Sigmoid colon (tissue), 7 donors: Measurements from ENCODE around the gene CDK6. TPM values are rescaled to one million over a fixed set of nuclear protein-coding genes. Genes with fewer than 3 reads are reported as not detected.

Experiments used
- DNase-seq: peaks from one replicate; pipeline ENCODE4 v3.0.0-alpha.2; 2019
- H3K27ac ChIP-seq, 4 donors: fragments of 200-600 bp; sonication (generic); one replicate each; pipeline ENCODE4 v1.5.1; 2016 to 2019; ENCODE audit warnings: mild to moderate bottlenecking in 1 of 4
- H3K27me3 ChIP-seq, 3 donors: fragments of 200-600 bp; sonication (generic); one replicate each; pipeline ENCODE4 v1.5.1; 2019; ENCODE audit warnings: mild to moderate bottlenecking in 1 of 3
- H3K36me3 ChIP-seq, 4 donors: fragments of 200-600 bp; sonication (generic); one replicate each; pipeline ENCODE4 v1.5.1; 2016 to 2019
- H3K4me1 ChIP-seq, 4 donors: fragments of 200-600 bp; sonication (generic); one replicate each; pipeline ENCODE4 v1.5.1; 2017 to 2019
- H3K4me3 ChIP-seq, 4 donors: fragments of 200-600 bp; sonication (generic); one replicate each; pipeline ENCODE4 v1.5.1; 2017 to 2019; ENCODE audit warnings: mild to moderate bottlenecking in 2 of 4, moderate library complexity in 1 of 4
- H3K9me3 ChIP-seq, 4 donors: fragments of 200-600 bp in 3 of 4; sonication (generic) in 3 of 4; one replicate each; pipeline versions ENCODE4 v1.5.1 to v1.6.1; 2013 to 2019
- EP300 ChIP-seq, 4 donors: sonication (generic); formaldehyde crosslinking; IDR thresholded peaks; one replicate each; pipeline ENCODE4 v1.6.1; 2017; ENCODE audit warnings: antibody characterized with exemption in 4 of 4
- POLR2A ChIP-seq, 2 donors: fragments of 450-650 bp; IDR thresholded peaks; one replicate each; pipeline ENCODE4 v1.6.1; 2016; ENCODE audit warnings: antibody characterized with exemption in 2 of 2, mild to moderate bottlenecking in 2 of 2, moderate library complexity in 2 of 2
- POLR2AphosphoS5 ChIP-seq, 4 donors: sonication (generic); formaldehyde crosslinking; IDR thresholded peaks; one replicate each; pipeline ENCODE4 v1.6.1; 2017; ENCODE audit warnings: antibody characterized with exemption in 4 of 4
- WGBS, 2 donors: extraction: QIAGEN DNeasy Blood & Tissue Kit; methylation state at CpG; one replicate each; pipeline ENCODE4 v1.1.7; 2013; 5-methylcytosine and 5-hydroxymethylcytosine counted together
- intact Hi-C: fragments of 100-400 bp; cut with DNase I; formaldehyde crosslinking; loops from one replicate; pipeline ENCODE4 v1.15.1; 2023
- polyA plus RNA-seq, 3 donors: library from polyadenylated mRNA; stranded (reverse); fragments of 200-250 nt; gene quantifications; one replicate each; pipeline ENCODE4 v1.2.3, GENCODE V29; 2013
- total RNA-seq, 4 donors: library from RNA; depleted of rRNA; stranded (reverse); fragments of >200 nt; gene quantifications; one replicate each; pipeline ENCODE4 v1.1.0, GENCODE V29; 2016
- TF ChIP-seq, protein P1 (sequence below), 4 experiments: fragments of 450-650 bp in 3 of 4; fragments of 200-600 bp in 1 of 4; IDR thresholded peaks; one replicate each; pipeline ENCODE4 v1.5.1; 2016 to 2019; ENCODE audit warnings: antibody characterized with exemption in 4 of 4, mild to moderate bottlenecking in 3 of 4, moderate library complexity in 2 of 4
- donor health status: healthy with polysubstance abuse.
- donor health status: Bipolar disorder and iron deficiency.
- donor health status: healthy.

Gene CDK6
- total and polyA plus RNA-seq, 7 donors = 2.4 to 25.8 (median 13.3) TPM

DNA sequence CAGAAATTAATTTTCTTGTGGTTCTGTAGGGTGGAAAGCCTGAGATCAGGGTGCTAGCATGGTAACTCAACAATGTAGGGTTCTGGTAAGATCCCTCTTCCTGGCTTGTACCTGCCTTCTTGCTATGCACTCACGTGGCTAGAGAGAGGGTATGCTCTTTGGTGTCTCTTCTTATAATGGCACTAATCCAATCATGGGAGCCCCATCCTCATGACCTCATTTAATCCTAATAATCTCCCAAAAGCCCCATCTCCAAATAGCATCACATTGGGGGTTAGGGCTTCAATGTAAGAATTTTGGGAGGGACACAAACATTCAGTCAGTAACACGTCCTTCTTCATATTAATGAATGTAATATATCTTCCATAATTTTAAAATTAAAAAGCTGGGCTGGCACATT, 206.6 kb downstream of the CDK6 start:
- intact Hi-C loops = loop anchor here (5.0 kb wide), 1 partner anchor 63 kb away; no protein-coding TSS in a partner anchor
- Histone ChIP-seq H3K36me3 (no peaks in the 10 kb centered on the region), H3K27ac (no peak overlapping the region), H3K27me3 (no peaks in the 10 kb centered on the region), H3K4me3 (no peak overlapping the region), H3K4me1 (peaks cover 0 to 23% (median 16%) of the 10 kb centered on the region in 4 donors), H3K9me3 (no peaks in the 10 kb centered on the region)
- 97 to 98% methylated on average over 2 of the region's 2 CpGs for WGBS, 2 donors
- no peak for TF ChIP-seq POLR2AphosphoS5 (IDR thresholded peaks at IDR 0.05)
- TF ChIP-seq, protein P1, sequence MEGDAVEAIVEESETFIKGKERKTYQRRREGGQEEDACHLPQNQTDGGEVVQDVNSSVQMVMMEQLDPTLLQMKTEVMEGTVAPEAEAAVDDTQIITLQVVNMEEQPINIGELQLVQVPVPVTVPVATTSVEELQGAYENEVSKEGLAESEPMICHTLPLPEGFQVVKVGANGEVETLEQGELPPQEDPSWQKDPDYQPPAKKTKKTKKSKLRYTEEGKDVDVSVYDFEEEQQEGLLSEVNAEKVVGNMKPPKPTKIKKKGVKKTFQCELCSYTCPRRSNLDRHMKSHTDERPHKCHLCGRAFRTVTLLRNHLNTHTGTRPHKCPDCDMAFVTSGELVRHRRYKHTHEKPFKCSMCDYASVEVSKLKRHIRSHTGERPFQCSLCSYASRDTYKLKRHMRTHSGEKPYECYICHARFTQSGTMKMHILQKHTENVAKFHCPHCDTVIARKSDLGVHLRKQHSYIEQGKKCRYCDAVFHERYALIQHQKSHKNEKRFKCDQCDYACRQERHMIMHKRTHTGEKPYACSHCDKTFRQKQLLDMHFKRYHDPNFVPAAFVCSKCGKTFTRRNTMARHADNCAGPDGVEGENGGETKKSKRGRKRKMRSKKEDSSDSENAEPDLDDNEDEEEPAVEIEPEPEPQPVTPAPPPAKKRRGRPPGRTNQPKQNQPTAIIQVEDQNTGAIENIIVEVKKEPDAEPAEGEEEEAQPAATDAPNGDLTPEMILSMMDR (IDR thresholded peaks at IDR 0.05) = no peak
- no peak for TF ChIP-seq EP300 (IDR thresholded peaks at IDR 0.05)
- no peak for TF ChIP-seq POLR2A (IDR thresholded peaks at IDR 0.05)
- no peak for DNase-seq

DNA sequence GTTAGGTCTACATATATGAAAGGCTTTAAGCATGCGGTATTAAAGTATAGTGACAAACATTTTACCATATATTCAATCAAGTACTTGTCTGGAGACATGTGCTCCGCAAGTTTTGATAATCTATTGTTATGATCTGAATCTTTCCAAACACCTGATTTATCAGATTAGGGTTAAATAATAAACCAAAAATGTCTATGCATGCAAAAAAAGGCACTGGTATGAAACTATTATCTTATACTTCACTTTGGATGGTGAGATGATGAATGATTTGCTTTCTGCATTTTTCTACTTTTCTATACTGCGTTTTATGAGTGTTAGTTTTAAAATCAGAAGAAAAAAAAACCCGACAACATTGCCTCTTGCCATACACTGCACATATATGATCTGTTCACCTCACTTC, 208.4 kb downstream of the CDK6 start:
- TF ChIP-seq, protein P1 (IDR thresholded peaks at IDR 0.05) = no peak
- TF ChIP-seq EP300 (IDR thresholded peaks at IDR 0.05) (no peak), POLR2AphosphoS5 (IDR thresholded peaks at IDR 0.05) (no peak), POLR2A (IDR thresholded peaks at IDR 0.05) (no peak)
- no peaks in the 10 kb centered on the region for H3K27me3 ChIP-seq
- DNase-seq = no peak
- H3K9me3 ChIP-seq = no peaks in the 10 kb centered on the region
- H3K27ac ChIP-seq = no peak overlapping the region
- no peak overlapping the region for H3K4me3 ChIP-seq
- intact Hi-C loops = no loop called here
- no peaks in the 10 kb centered on the region for H3K36me3 ChIP-seq
- 97 to 98% methylated on average over 4 of the region's 4 CpGs for WGBS, 2 donors
- H3K4me1 ChIP-seq = peaks cover 0 to 5% (median 1%) of the 10 kb centered on the region in 4 donors

GRCh38 chr7:92626281-92626809, 210.0 kb downstream of the CDK6 start:
- H3K4me1 ChIP-seq = peaks cover 0 to 5% (median 3%) of the 10 kb centered on the region in 4 donors
- no peak overlapping the region for H3K4me3 ChIP-seq
- TF ChIP-seq POLR2A (IDR thresholded peaks at IDR 0.05) (no peak), EP300 (IDR thresholded peaks at IDR 0.05) (no peak), POLR2AphosphoS5 (IDR thresholded peaks at IDR 0.05) (no peak)
- TF ChIP-seq, protein P1 (IDR thresholded peaks at IDR 0.05) = no peak
- H3K27me3 ChIP-seq = no peaks in the 10 kb centered on the region
- WGBS, 2 donors = 64 to 91% methylated on average over 4 of the region's 4 CpGs
- intact Hi-C loops = no loop called here
- H3K36me3 ChIP-seq = no peaks in the 10 kb centered on the region
- no peak overlapping the region for H3K27ac ChIP-seq
- no peaks in the 10 kb centered on the region for H3K9me3 ChIP-seq
- no peak for DNase-seq

DNA sequence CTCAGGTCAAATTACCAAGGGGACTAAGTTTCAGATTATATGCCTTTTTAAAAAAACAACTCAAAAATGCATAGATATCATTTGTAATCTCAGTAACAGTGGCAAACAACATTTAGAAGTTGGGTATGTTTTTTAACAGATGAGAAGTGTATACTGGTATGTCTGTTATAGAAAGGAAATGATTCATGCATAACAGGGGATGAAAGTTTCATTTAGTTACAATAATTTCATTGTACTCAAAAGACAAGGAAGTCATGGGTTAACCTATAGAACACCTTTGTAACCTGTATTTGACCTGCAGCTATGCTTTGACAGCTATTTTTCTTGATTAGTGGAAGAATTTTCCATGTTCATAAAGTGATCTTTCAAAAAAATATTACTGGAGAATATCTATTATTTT, 210.8 kb downstream of the CDK6 start:
- Histone ChIP-seq H3K9me3 (no peaks in the 10 kb centered on the region), H3K27ac (no peak overlapping the region), H3K4me3 (no peak overlapping the region), H3K4me1 (peaks cover 0 to 12% (median 10%) of the 10 kb centered on the region in 4 donors), H3K27me3 (no peaks in the 10 kb centered on the region), H3K36me3 (no peaks in the 10 kb centered on the region)
- TF ChIP-seq, protein P1 (IDR thresholded peaks at IDR 0.05) = no peak
- TF ChIP-seq EP300 (IDR thresholded peaks at IDR 0.05) = no peak
- TF ChIP-seq POLR2A (IDR thresholded peaks at IDR 0.05) = no peak
- no peak for TF ChIP-seq POLR2AphosphoS5 (IDR thresholded peaks at IDR 0.05)
- intact Hi-C loops = no loop called here
- DNase-seq = no peak
